Muscle of leg (tissue), 11 donors: ENCODE measurements around the gene VWA3B. TPM values are rescaled to one million over a fixed set of nuclear protein-coding genes. Genes with fewer than 3 reads are reported as not detected.

Experiments
- DNase-seq: peaks from one replicate; pipeline ENCODE4 v3.0.0; 2013
- H3K27ac ChIP-seq: one replicate; pipeline ENCODE4 v1.5.1; 2013; ENCODE audit warnings: mild to moderate bottlenecking, low read length, control low read depth
- H3K27me3 ChIP-seq: one replicate; pipeline ENCODE4 v1.6.1; 2013; ENCODE audit warnings: low read length; ENCODE audit not compliant: control insufficient read depth, insufficient read depth
- H3K36me3 ChIP-seq: one replicate; pipeline ENCODE4 v1.6.1; 2013; ENCODE audit warnings: low read length; ENCODE audit not compliant: control insufficient read depth, insufficient read depth
- H3K4me1 ChIP-seq: one replicate; pipeline ENCODE4 v1.6.1; 2013; ENCODE audit warnings: low read length; ENCODE audit not compliant: control insufficient read depth, insufficient read depth
- H3K4me3 ChIP-seq: one replicate; pipeline ENCODE4 v1.5.1; 2013; ENCODE audit warnings: low read length, control low read depth
- H3K9me3 ChIP-seq: replicated peaks from 2 replicates; pipeline ENCODE4 v1.6.1; 2013; ENCODE audit warnings: low read depth, low read length; ENCODE audit not compliant: control insufficient read depth
- WGBS: methylation state at CpG from one replicate; pipeline ENCODE4 v1.1.5; 2013; ENCODE audit warnings: missing lambda C conversion rate; ENCODE audit not compliant: insufficient coverage; 5-methylcytosine and 5-hydroxymethylcytosine counted together
- polyA plus RNA-seq, 8 donors: library from polyadenylated mRNA; unstranded; fragments of 120-200 nt; gene quantifications; one replicate each; pipeline versions ENCODE4 v1.2.1 to v1.2.3, GENCODE V29; 2013; ENCODE audit warnings: inconsistent platforms in 1 of 8, low replicate concordance in 1 of 8; ENCODE audit not compliant: insufficient read length in 8 of 8, insufficient read depth in 1 of 8
- total RNA-seq: library from RNA; stranded (reverse); fragments of 120-200 nt; gene quantifications from one replicate; pipeline ENCODE4 v1.2.4, GENCODE V29; 2013

The VWA3B gene
- total and polyA plus RNA-seq, 9 donors, result 0.13 to 1.3 (median 0.57) TPM; not detected in 1

DNA sequence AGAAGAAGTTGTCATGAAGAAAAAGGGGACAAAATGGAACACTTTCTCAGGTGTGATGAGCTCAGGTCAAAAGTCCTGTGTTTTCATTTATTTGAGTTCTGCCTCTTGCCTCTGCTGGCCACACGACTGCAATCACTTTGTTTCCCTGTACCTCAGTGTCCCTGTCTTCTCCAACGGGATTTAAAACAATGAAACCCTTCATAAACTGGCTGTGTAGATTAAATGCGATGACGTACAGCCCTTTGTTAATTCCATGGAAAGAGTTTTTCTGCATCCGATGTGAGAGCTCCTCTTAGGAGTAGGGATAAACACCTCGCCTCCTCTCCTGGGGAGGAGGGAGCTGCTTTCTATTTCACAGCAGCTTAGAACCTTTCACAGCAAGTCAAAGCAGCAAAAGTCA is 207.7 kb downstream of the VWA3B start:
- Histone ChIP-seq H3K4me1 (no peaks in the 10 kb centered on the region), H3K36me3 (no peaks in the 10 kb centered on the region), H3K27ac (no peak overlapping the region), H3K9me3 (no peaks in the 10 kb centered on the region), H3K27me3 (peaks cover 8% of the 10 kb centered on the region), H3K4me3 (no peak overlapping the region)
- no peak for DNase-seq
- WGBS, result no CpG with 5 or more reads among the region's 6 CpGs

DNA sequence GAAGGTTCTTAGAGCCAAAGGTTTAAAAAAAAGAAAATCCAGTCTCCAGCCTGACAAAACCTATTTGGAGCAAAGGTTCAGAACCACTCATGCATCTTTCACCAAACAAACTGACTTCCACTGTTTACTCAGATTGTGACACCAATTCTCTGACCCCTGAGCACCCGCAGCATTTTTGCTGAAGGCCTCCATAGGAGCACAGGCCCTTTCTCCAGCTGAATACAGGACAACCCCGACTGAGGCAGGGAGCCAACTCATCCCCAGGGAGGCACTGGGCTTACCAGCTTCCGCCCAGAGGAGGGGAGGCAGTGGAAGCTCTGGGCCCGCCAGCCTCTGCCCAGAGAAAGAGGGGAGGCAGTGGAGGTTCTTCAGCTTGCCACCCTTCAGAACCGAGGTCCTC is 208.3 kb downstream of the VWA3B start:
- peaks cover 8% of the 10 kb centered on the region for H3K27me3 ChIP-seq
- no peak overlapping the region for H3K4me3 ChIP-seq
- no peaks in the 10 kb centered on the region for H3K9me3 ChIP-seq

DNA sequence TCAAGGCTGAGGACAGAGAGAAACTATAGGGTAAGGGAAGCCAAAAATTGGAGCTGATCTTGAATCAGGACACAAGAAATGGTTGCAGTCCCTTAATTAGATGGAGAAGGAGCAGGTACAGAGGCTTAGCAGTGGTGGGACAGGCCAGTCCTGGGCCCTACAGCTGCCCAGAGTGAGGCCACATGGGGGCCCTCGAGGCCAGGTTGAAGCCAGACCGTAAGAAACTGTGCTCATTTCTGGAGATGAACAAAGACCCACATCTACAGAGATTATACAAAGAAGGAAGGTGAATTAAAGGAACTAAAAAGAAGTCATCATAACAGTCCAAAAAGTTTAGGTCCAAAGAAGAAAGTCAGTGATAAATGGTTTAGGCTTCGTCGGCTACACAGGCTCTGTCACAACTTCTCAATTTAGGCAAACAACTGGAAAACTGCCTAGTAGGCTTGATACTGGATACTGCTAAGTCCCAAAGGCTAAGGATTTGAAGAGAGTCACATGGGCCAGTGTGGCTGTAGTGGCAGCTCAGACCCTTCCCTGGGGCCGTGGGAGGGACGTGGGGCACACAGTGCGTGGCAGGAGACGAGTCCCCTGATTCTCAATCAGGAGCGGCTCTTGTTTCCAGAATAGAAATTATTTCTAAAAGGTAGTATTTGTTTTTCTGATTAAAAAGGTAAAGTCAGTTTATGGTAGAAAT is 208.9 kb downstream of the VWA3B start:
- 75% methylated on average over 6 of the region's 9 CpGs for WGBS
- H3K4me1 ChIP-seq, result no peaks in the 10 kb centered on the region
- no peak for DNase-seq
- H3K9me3 ChIP-seq, result no peaks in the 10 kb centered on the region
- peaks cover 8% of the 10 kb centered on the region for H3K27me3 ChIP-seq
- H3K27ac ChIP-seq, result no peak overlapping the region
- H3K4me3 ChIP-seq, result no peak overlapping the region
- no peaks in the 10 kb centered on the region for H3K36me3 ChIP-seq

More for the DNA sequence above, 208.3 kb downstream of the VWA3B start:
- Histone ChIP-seq H3K36me3 (no peaks in the 10 kb centered on the region), H3K4me1 (no peaks in the 10 kb centered on the region), H3K27ac (no peak overlapping the region)
- no peak for DNase-seq
- 70% methylated on average over 3 of the region's 5 CpGs for WGBS

DNA sequence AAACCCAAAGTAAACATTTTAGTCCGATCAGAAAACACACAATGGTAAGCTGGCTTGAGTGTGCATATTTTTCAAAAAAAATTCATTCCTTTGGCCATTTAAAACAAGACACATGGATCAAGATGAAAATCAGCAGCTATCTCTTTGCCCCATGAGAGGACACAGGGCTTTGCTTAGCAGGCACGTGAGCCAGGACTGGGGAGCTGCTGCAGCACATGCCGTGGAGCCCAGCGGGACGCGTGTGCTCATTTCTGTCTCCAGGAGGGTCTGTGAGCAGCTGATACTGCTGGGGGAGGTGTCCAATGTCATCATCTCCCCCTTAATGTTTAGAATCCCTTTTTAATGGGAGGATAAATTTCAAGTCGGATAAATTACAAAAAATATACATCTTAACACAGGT is 209.5 kb downstream of the VWA3B start:
- no peak for DNase-seq
- peaks cover 8% of the 10 kb centered on the region for H3K27me3 ChIP-seq
- no peak overlapping the region for H3K27ac ChIP-seq
- no peaks in the 10 kb centered on the region for H3K9me3 ChIP-seq
- H3K36me3 ChIP-seq, result no peaks in the 10 kb centered on the region
- WGBS, result no CpG with 5 or more reads among the region's 7 CpGs
- H3K4me1 ChIP-seq, result no peaks in the 10 kb centered on the region
- no peak overlapping the region for H3K4me3 ChIP-seq

DNA sequence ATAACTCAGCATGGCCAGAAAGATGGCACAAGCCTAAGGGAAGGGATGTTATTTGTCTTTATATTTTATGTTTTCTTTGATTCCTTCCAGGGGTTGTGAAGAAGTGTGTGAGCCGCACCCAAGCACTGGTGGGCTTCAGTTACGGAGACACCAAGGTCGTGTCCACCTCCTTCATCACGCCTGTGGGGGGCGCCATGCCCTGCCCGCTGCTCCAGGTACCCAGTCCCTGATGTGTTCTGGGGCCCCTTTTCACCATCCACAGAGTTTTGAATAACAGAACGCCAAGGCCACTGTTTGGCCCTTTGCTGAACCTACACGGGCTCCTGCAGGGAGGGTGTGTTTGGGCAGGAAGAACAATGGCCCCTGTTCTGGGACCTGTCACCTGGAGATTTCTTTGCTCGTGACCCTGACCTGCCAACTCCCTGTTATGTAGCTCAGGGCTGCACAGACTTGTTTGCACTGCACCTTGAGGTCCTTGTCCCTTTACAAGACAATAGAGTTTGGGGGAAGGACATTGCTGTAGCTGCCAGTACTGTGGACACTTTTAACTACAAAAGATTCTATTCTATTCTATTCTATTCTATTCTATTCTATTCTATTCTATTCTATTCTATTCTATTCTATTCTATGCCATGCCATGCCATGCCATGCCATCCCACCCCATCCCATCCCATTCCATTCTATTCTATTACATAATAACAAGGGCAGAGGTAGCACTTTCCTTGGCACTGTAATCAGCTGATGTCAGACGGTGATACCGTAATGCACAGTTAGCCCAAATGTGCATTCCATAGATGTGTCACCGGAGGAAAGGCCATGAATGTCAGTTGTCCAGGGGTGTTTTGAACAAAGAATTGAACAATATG is 211.1 kb downstream of the VWA3B start:
- Histone ChIP-seq H3K9me3 (no peaks in the 10 kb centered on the region), H3K27me3 (peaks cover 10% of the 10 kb centered on the region), H3K27ac (no peak overlapping the region), H3K4me1 (no peaks in the 10 kb centered on the region), H3K36me3 (no peaks in the 10 kb centered on the region), H3K4me3 (no peak overlapping the region)
- 60% methylated on average over 5 of the region's 12 CpGs for WGBS
- no peak for DNase-seq

DNA sequence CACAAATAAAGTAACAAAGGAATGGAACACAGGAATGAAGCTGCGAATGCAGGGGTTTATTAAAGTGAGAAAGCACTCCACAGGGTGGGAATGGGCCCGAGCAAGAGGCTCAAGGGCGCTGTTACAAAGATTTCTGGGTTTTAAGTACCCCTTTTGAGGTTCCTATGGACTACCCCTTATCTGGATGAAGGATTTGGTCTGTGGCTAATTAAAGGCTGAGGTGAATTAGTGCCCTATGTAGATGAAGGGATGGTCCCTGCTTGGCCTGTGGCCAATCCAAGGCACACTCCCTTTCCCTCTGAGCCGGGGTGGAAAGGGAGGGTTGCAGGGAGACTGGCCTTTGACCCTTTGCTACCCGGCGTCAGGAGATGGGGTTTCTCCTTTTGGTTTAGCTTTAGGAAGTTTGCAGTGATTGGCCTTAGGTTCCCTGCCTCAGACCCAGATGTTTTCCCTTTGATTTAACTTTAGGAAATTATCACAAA is 211.8 kb downstream of the VWA3B start:
- Histone ChIP-seq H3K27ac (no peak overlapping the region), H3K9me3 (no peaks in the 10 kb centered on the region), H3K4me3 (no peak overlapping the region), H3K36me3 (no peaks in the 10 kb centered on the region), H3K4me1 (no peaks in the 10 kb centered on the region), H3K27me3 (peaks cover 10% of the 10 kb centered on the region)
- DNase-seq, result no peak
- 60% methylated on average over 3 of the region's 6 CpGs for WGBS

DNA sequence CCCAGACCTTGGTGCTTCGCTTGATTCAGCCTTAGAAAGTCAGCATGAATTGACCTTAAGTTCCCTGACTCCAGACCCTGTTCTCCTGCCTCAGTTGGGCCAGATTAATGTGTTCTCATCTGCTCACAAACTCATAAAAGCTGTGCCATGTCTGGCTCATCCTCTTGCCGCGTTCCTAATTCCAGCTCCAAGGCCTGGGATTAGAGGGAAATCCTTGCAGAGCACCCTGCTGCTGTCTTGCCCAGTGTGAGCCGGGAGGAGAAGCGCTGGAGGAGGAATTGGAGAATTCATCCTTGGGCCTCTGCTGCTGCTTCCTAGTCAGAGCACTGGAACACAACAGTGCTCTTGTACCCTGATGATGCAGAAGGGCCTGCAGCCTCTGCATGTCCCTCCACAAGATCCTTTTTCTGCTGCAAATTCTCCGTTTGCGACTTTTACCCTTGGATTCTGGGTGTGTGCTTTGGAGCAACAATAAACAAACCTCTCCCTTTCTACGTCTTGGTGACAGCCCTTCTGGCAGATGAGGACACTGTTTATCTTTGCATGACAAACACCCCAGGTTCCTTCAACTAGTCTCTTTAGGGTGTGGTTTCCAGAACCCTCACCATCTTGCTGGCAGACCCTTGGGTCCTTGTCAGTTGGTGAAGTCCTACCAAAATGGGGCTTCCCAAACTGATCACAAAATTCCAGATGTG is 212.4 kb downstream of the VWA3B start:
- no peaks in the 10 kb centered on the region for H3K36me3 ChIP-seq
- H3K4me3 ChIP-seq, result no peak overlapping the region
- peaks cover 10% of the 10 kb centered on the region for H3K27me3 ChIP-seq
- no peaks in the 10 kb centered on the region for H3K9me3 ChIP-seq
- H3K27ac ChIP-seq, result no peak overlapping the region
- no peak for DNase-seq
- WGBS, result 42% methylated on average over 5 of the region's 8 CpGs
- H3K4me1 ChIP-seq, result no peaks in the 10 kb centered on the region

DNA sequence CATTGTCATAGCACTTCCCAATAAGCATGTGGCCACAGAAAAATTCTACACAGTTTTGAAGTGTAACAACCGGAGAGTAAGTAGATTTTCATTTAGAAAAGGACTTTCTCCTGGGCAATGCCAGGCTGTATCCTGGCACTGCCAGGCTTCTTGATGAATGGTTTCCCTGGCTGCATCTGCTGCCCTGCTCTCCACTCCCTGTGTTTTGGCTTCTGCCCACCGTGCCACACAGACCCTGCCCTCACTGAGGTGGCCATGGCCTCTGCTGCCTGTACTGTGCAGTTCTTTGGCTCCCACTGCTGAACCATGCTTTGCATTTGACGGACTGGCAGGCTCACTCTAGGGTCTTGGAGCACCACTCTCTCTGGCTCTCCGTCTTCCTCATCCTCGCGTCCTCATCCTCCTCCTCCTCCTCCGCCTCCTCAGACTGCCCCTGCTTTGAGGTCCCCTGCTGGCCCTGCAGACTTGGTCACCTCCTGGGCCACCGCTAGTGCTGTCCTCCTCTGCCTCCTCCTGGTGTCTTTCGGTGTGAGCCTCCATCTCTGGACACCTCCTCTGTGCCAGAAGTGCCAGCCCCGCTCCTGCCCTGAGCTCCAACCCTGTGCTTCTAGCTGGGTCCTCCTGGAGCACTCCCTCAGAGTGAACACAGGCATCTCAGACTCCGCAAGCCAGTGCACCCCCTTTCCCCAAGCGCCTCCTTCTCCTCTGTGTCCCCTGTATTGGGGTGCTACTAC is 213.3 kb downstream of the VWA3B start:
- DNase-seq, result no peak
- peaks cover 7% of the 10 kb centered on the region for H3K27me3 ChIP-seq
- no peaks in the 10 kb centered on the region for H3K36me3 ChIP-seq
- no peaks in the 10 kb centered on the region for H3K9me3 ChIP-seq
- H3K4me3 ChIP-seq, result no peak overlapping the region
- no peak overlapping the region for H3K27ac ChIP-seq
- 89% methylated on average over 9 of the region's 12 CpGs for WGBS
- H3K4me1 ChIP-seq, result no peaks in the 10 kb centered on the region

DNA sequence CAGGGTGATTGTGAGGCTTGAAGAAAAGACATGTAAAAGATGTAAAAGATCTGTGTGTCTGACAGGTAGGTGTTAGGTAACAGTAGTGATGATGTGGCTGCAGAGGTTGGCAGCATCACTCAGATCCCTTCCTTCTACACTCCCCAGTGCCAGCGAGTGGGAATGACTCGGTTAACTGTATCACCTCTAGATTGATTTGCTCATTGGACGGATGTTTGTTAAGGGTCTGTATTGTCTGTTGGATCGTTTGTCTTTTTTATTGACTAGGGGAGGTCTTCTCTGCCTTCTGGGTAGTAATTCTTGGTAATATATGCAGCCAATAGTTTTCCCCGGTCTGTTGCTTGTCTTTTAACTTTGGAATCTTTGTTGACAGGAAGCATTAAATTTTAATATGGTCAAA is 214.5 kb downstream of the VWA3B start:
- Histone ChIP-seq H3K27me3 (peaks cover 5% of the 10 kb centered on the region), H3K27ac (no peak overlapping the region), H3K4me3 (no peak overlapping the region), H3K36me3 (no peaks in the 10 kb centered on the region), H3K9me3 (no peaks in the 10 kb centered on the region), H3K4me1 (no peaks in the 10 kb centered on the region)
- DNase-seq, result no peak
- no CpG with 5 or more reads among the region's 5 CpGs for WGBS
